GM18505 (cell line): ENCODE data around the gene ZNF587B.
"Not testable (repeated sequence)": the region's sequence is repeated elsewhere in the genome, so short reads cannot be mapped to it uniquely, and the experiment has no call there.

Experiments used
- ATAC-seq: cut with Tn5 transposase; IDR thresholded peaks from one replicate; pipeline ENCODE4 v1.9.1; 2021; ENCODE audit not compliant: unreplicated experiment
- POLR2A ChIP-seq: IDR thresholded peaks from 4 replicates; pipeline ENCODE4 v1.6.1; 2011; ENCODE audit warnings: borderline replicate concordance; ENCODE audit not compliant: insufficient read depth, insufficient read length; ENCODE audit errors: extremely low read depth

The ZNF587B gene

GRCh38 chr19:57813919-57814504, 16.1 kb upstream of the ZNF587B start:
- TF ChIP-seq POLR2A, result no peak
- no peak for ATAC-seq

- peak; percentile 64 for ATAC-seq
- TF ChIP-seq POLR2A, result peak; percentile 90
Observed at GRCh38 chr19:57814505-57815246, 15.4 kb upstream of the ZNF587B start, which contains the start of gene ZNF552. Gene ZNF552 (minus strand): TSS chr19:57814913. CDS start chr19:57814743, 170 bp downstream.

GRCh38 chr19:57815247-57816075, 14.6 kb upstream of the ZNF587B start:
- TF ChIP-seq POLR2A, result no peak
- ATAC-seq, result no peak

- no peak for TF ChIP-seq POLR2A
- ATAC-seq, result no peak
Observed at GRCh38 chr19:57816652-57817051, 13.4 kb upstream of the ZNF587B start.

- no peak for ATAC-seq
- TF ChIP-seq POLR2A, result no peak
Observed at GRCh38 chr19:57817976-57818375, 12.1 kb upstream of the ZNF587B start.

- TF ChIP-seq POLR2A, result no peak
Observed at GRCh38 chr19:57818378-57818777, 11.7 kb upstream of the ZNF587B start.

GRCh38 chr19:57819475-57820148, 10.5 kb upstream of the ZNF587B start:
- TF ChIP-seq POLR2A, result peak; percentile 87
- ATAC-seq, result peak; percentile 78

More at GRCh38 chr19:57818378-57818777, 11.7 kb upstream of the ZNF587B start:
- ATAC-seq, result no peak

- TF ChIP-seq POLR2A, result no peak
- no peak for ATAC-seq
Observed at GRCh38 chr19:57820599-57820998, 9.5 kb upstream of the ZNF587B start.

GRCh38 chr19:57821095-57821494, 9.0 kb upstream of the ZNF587B start:
- ATAC-seq, result not testable (repeated sequence)

GRCh38 chr19:57821501-57821900, 8.6 kb upstream of the ZNF587B start:
- ATAC-seq, result not testable (repeated sequence)

- not testable (repeated sequence) for ATAC-seq
Observed at GRCh38 chr19:57823155-57823554, 6.9 kb upstream of the ZNF587B start.

- not testable (repeated sequence) for ATAC-seq
Observed at GRCh38 chr19:57823608-57824007, 6.5 kb upstream of the ZNF587B start.

- ATAC-seq, result no peak
- no peak for TF ChIP-seq POLR2A
Observed at GRCh38 chr19:57825511-57825910, 4.6 kb upstream of the ZNF587B start.
